SK-N-SH (cell line): ENCODE results near the gene OXT. TPM values are rescaled to one million over a fixed set of nuclear protein-coding genes. Genes with fewer than 3 reads are reported as not detected.

Experiments
- CTCF ChIA-PET: fragments of 300-600, 350-600 bp; formaldehyde crosslinking; extraction: SDS; loops from one replicate; lab custom pipeline; 2021; lab: Yijun Ruan, JAX
- POLR2A ChIA-PET: fragments of 350-600 bp; sonication (Branson Sonifier 250); formaldehyde crosslinking; extraction: SDS; loops from one replicate; lab custom pipeline; 2020; ENCODE audit warnings: antibody characterized with exemption, inconsistent platforms; lab: Yijun Ruan, JAX
- DNase-seq: peaks from one replicate; pipeline ENCODE4 v3.0.0; 2012
- H2AFZ ChIP-seq: fragments of 200-600 bp; sonication (generic); 2 replicates; pipeline ENCODE4 v1.8.1; 2016; ENCODE audit warnings: antibody characterized with exemption, mild to moderate bottlenecking, low read depth
- H3F3A ChIP-seq: fragments of 200-600 bp; sonication (generic); replicated peaks from 2 replicates; pipeline ENCODE3; 2016; ENCODE audit warnings: antibody characterized with exemption, mild to moderate bottlenecking; ENCODE audit not compliant: insufficient read depth
- H3K27ac ChIP-seq, 2 experiments: fragments of 200-500 bp in 1 of 2; fragments of 200-600 bp in 1 of 2; sonication (Bioruptor generic) in 1 of 2; sonication (generic), shearing (Covaris generic) in 1 of 2; 2 replicates each; pipeline versions ENCODE4 v1.5.1 to v1.6.1; 2014 to 2016; ENCODE audit warnings: low read depth in 2 of 2, inconsistent platforms in 1 of 2, low read length in 1 of 2, mild to moderate bottlenecking in 1 of 2, mixed read lengths in 1 of 2
- H3K27me3 ChIP-seq: fragments of 200-600 bp; sonication (generic), shearing (Covaris generic); 2 replicates; pipeline ENCODE4 v1.6.1; 2016; ENCODE audit warnings: mixed run types; ENCODE audit not compliant: insufficient read depth
- H3K36me3 ChIP-seq, 2 experiments: fragments of 200-500 bp in 1 of 2; fragments of 200-600 bp in 1 of 2; sonication (Bioruptor generic) in 1 of 2; sonication (generic) in 1 of 2; replicated peaks in 1 of 2; 2 replicates each; pipeline versions ENCODE3 to v1.5.1; 2014 to 2016; ENCODE audit warnings: low read length in 1 of 2, mild to moderate bottlenecking in 1 of 2; ENCODE audit not compliant: insufficient read depth in 2 of 2, control insufficient read depth in 1 of 2
- H3K4me1 ChIP-seq, 2 experiments: fragments of 200-500 bp in 1 of 2; fragments of 200-600 bp in 1 of 2; sonication (Bioruptor generic) in 1 of 2; sonication (generic), shearing (Covaris generic) in 1 of 2; 2 replicates each; pipeline versions ENCODE4 v1.5.1 to v1.6.1; 2014 to 2016; ENCODE audit warnings: low read depth in 1 of 2, low read length in 1 of 2, mixed run types in 1 of 2; ENCODE audit not compliant: insufficient read depth in 2 of 2, control insufficient read depth in 1 of 2
- H3K4me2 ChIP-seq: fragments of 200-600 bp; sonication (generic), shearing (Covaris generic); 2 replicates; pipeline ENCODE4 v1.6.1; 2017; ENCODE audit warnings: mixed run types
- H3K4me3 ChIP-seq, 2 experiments: fragments of 200-500 bp in 1 of 2; fragments of 200-600 bp in 1 of 2; sonication (Bioruptor generic) in 1 of 2; sonication (generic), shearing (Covaris generic) in 1 of 2; 2 replicates each; pipeline versions ENCODE4 v1.5.1 to v1.8.1; 2014 to 2016; ENCODE audit warnings: low read depth in 2 of 2, inconsistent platforms in 1 of 2, low read length in 1 of 2, mild to moderate bottlenecking in 1 of 2, mixed read lengths in 1 of 2, moderate library complexity in 1 of 2
- H3K79me2 ChIP-seq: fragments of 200-600 bp; sonication (generic); 2 replicates; pipeline ENCODE4 v1.8.1; 2017; ENCODE audit warnings: mild to moderate bottlenecking; ENCODE audit not compliant: insufficient read depth
- H3K9ac ChIP-seq: fragments of 200-600 bp; sonication (generic); 2 replicates; pipeline ENCODE4 v1.6.1; 2017; ENCODE audit warnings: mixed run types
- H3K9me2 ChIP-seq: fragments of 200-600 bp; sonication (generic); 2 replicates; pipeline ENCODE4 v1.6.1; 2017; ENCODE audit warnings: mixed run types
- H3K9me3 ChIP-seq: fragments of 200-600 bp; sonication (generic); 2 replicates; pipeline ENCODE4 v1.6.1; 2017; ENCODE audit warnings: mixed run types, mild to moderate bottlenecking, moderate library complexity
- H4K20me1 ChIP-seq: fragments of 200-600 bp; sonication (generic); 2 replicates; pipeline ENCODE4 v1.6.1; 2017; ENCODE audit warnings: mild to moderate bottlenecking, mixed run types; ENCODE audit not compliant: insufficient read depth
- CTCF ChIP-seq: fragments of 200-600 bp; sonication (generic); IDR thresholded peaks from 2 replicates; pipeline ENCODE4 v1.6.1; 2017; ENCODE audit warnings: antibody characterized with exemption, mild to moderate bottlenecking, moderate library complexity
- ELF1 ChIP-seq: IDR thresholded peaks from 2 replicates; pipeline ENCODE4 v1.4.0; 2012
- EP300 ChIP-seq, 2 experiments: IDR thresholded peaks; 2 replicates each; pipeline versions ENCODE4 v1.4.0 to v1.6.1; 2012; ENCODE audit warnings: borderline replicate concordance in 1 of 2, low read depth in 1 of 2, low read length in 1 of 2
- EZH2phosphoT487 ChIP-seq: fragments of 200-600 bp; sonication (generic); IDR thresholded peaks from 2 replicates; pipeline ENCODE4 v1.6.1; 2017; ENCODE audit warnings: low read depth, mixed run types, mild to moderate bottlenecking, antibody characterized with exemption, moderate library complexity, borderline replicate concordance
- FOSL2 ChIP-seq: IDR thresholded peaks from 2 replicates; pipeline ENCODE4 v1.4.0; 2012; ENCODE audit warnings: low read depth, mild to moderate bottlenecking, moderate library complexity, borderline replicate concordance
- FOXJ3 ChIP-seq: sonication (generic); formaldehyde crosslinking; IDR thresholded peaks from 2 replicates; pipeline ENCODE4 v1.5.1; 2020; ENCODE audit warnings: mild to moderate bottlenecking, missing genetic modification reagents
- GATA2 ChIP-seq: sonication (generic); formaldehyde crosslinking; IDR thresholded peaks from 2 replicates; pipeline ENCODE4 v1.5.0; 2020; ENCODE audit warnings: mild to moderate bottlenecking, missing genetic modification reagents
- IRF3 ChIP-seq: fragments of 150-350 bp; IDR thresholded peaks from 2 replicates; pipeline ENCODE4 v1.6.1; 2016; ENCODE audit warnings: mild to moderate bottlenecking, low read depth, low read length
- JUND ChIP-seq: IDR thresholded peaks from 2 replicates; pipeline ENCODE4 v1.4.0; 2012
- NFIC ChIP-seq: IDR thresholded peaks from 2 replicates; pipeline ENCODE4 v1.4.0; 2012; ENCODE audit warnings: borderline replicate concordance
- NRF1 ChIP-seq: IDR thresholded peaks from 2 replicates; pipeline ENCODE4 v1.6.1; 2012; ENCODE audit warnings: low read depth, mild to moderate bottlenecking, low read length
- PBX3 ChIP-seq: IDR thresholded peaks from 2 replicates; pipeline ENCODE4; 2012
- POLR2AphosphoS5 ChIP-seq: IDR thresholded peaks from 2 replicates; pipeline ENCODE4 v1.6.1; 2012; ENCODE audit warnings: low read depth, low read length
- RAD21 ChIP-seq: IDR thresholded peaks from 2 replicates; pipeline ENCODE4 v1.6.1; 2012; ENCODE audit warnings: mild to moderate bottlenecking, low read length
- RFX5 ChIP-seq: IDR thresholded peaks from 2 replicates; pipeline ENCODE4 v1.6.1; 2012; ENCODE audit warnings: mild to moderate bottlenecking, improper control_type of control experiment, low read length
- SIN3A ChIP-seq: IDR thresholded peaks from 2 replicates; pipeline ENCODE4 v1.6.1; 2012; ENCODE audit warnings: low read depth, mild to moderate bottlenecking, low read length, moderate library complexity, borderline replicate concordance
- TAF1 ChIP-seq: IDR thresholded peaks from 2 replicates; pipeline ENCODE4 v1.6.1; 2012; ENCODE audit warnings: low read depth, mild to moderate bottlenecking, low read length, moderate library complexity, borderline replicate concordance
- TCF12 ChIP-seq: IDR thresholded peaks from 2 replicates; pipeline ENCODE4 v1.4.0; 2012
- TEAD4 ChIP-seq: IDR thresholded peaks from 2 replicates; pipeline ENCODE4 v1.4.0; 2012; ENCODE audit warnings: mild to moderate bottlenecking, borderline replicate concordance; ENCODE audit not compliant: insufficient read depth
- USF1 ChIP-seq: IDR thresholded peaks from 2 replicates; pipeline ENCODE4 v1.4.0; 2012; ENCODE audit warnings: low read depth, borderline replicate concordance
- USF2 ChIP-seq: fragments of 150-350 bp; IDR thresholded peaks from 2 replicates; pipeline ENCODE4 v1.6.1; 2017; ENCODE audit warnings: antibody characterized with exemption, low read length, low read depth, borderline replicate concordance
- YY1 ChIP-seq: IDR thresholded peaks from 2 replicates; pipeline ENCODE4 v1.4.0; 2012; ENCODE audit warnings: low read depth, mild to moderate bottlenecking
- WGBS: methylation state at CpG from one replicate; pipeline ENCODE4 v1.1.6; 2017; ENCODE audit warnings: low lambda C conversion rate; 5-methylcytosine and 5-hydroxymethylcytosine counted together
- polyA plus RNA-seq, 3 experiments: library from polyadenylated mRNA; depleted of rRNA; stranded (reverse); fragments of >200 nt; gene quantifications; 2 replicates each; pipeline ENCODE4 v1.2.3, GENCODE V29; 2012

Gene OXT
- polyA plus RNA-seq, 1 of the 3 experiments (the other 2 are of a cell fraction): not detected

- H3K27me3 ChIP-seq: no peaks in the 10 kb centered on the region
- no peak overlapping the region for H3K4me2 ChIP-seq
- no peak overlapping the region for H3K27ac ChIP-seq
- no peaks in the 10 kb centered on the region for H4K20me1 ChIP-seq
- ChIA-PET POLR2A (no interaction called here), CTCF (no interaction called here)
- DNase-seq: no peak
- H3K79me2 ChIP-seq: no peaks in the 10 kb centered on the region
- peaks cover 0 to 5% of the 10 kb centered on the region in 2 experiments; a peak in 2 of 4 replicates for H3K4me1 ChIP-seq
- H3K9me2 ChIP-seq: no peaks in the 10 kb centered on the region
- TF ChIP-seq YY1 (no peak), FOSL2 (no peak), RFX5 (no peak), NFIC (no peak), CTCF (no peak), NRF1 (no peak), TCF12 (no peak), USF1 (no peak), TEAD4 (no peak), PBX3 (no peak), EP300 (IDR thresholded peaks at IDR 0.05; ENCODE audit: borderline replicate concordance in 1 of 2, low read depth in 1 of 2, low read length in 1 of 2) (no peak), RAD21 (no peak), TAF1 (no peak), SIN3A (no peak)
- no peaks in the 10 kb centered on the region for H3K9me3 ChIP-seq
- H3K4me3 ChIP-seq: no peak overlapping the region
- WGBS: 98% methylated on average over 3 of the region's 4 CpGs
- no peak overlapping the region for H3K9ac ChIP-seq
- H3K36me3 ChIP-seq: peaks cover 15 to 59% of the 10 kb centered on the region in 2 experiments
- no peak overlapping the region for H2AFZ ChIP-seq
- no peaks in the 10 kb centered on the region for H3F3A ChIP-seq
Measured at GRCh38 chr20:3039426-3039825, 32.0 kb upstream of the OXT start.

- Histone ChIP-seq H3K9me2 (no peaks in the 10 kb centered on the region), H3K4me2 (no peak overlapping the region), H3K9ac (no peak overlapping the region), H3K4me1 (peaks cover 5% of the 10 kb centered on the region in 2 experiments; a peak in 2 of 4 replicates), H3K36me3 (peaks cover 8 to 52% of the 10 kb centered on the region in 2 experiments), H3K27ac (no peak overlapping the region), H3K27me3 (no peaks in the 10 kb centered on the region), H3F3A (no peaks in the 10 kb centered on the region), H3K79me2 (no peaks in the 10 kb centered on the region), H3K4me3 (no peak overlapping the region), H3K9me3 (no peaks in the 10 kb centered on the region), H2AFZ (no peak overlapping the region), H4K20me1 (no peaks in the 10 kb centered on the region)
- ChIA-PET POLR2A (no interaction called here), CTCF (no interaction called here)
- WGBS: 93% methylated on average over 4 of the region's 8 CpGs
- TF ChIP-seq ELF1 (no peak), USF2 (no peak), TAF1 (no peak), SIN3A (no peak), FOSL2 (no peak), IRF3 (no peak), JUND (no peak), EZH2phosphoT487 (no peak), TEAD4 (no peak), NRF1 (no peak), USF1 (no peak), FOXJ3 (CRISPR knock-in tag) (no peak), POLR2AphosphoS5 (no peak), GATA2 (no peak)
- no peak for DNase-seq
Measured at GRCh38 chr20:3040086-3040485, 31.3 kb upstream of the OXT start.
